CD14-positive monocyte (primary cell): ENCODE results near the gene RNF10. TPM values are rescaled to one million over a fixed set of nuclear protein-coding genes. Genes with fewer than 3 reads are reported as not detected.

ENCODE experiments used
- DNase-seq, 3 donors: peaks; one replicate each; pipeline ENCODE4 v3.0.0-alpha.2; 2011 to 2022
- H2AFZ ChIP-seq: 2 replicates; pipeline ENCODE4 v1.6.0; 2012; ENCODE audit warnings: mild to moderate bottlenecking, low read depth, low read length, inconsistent platforms; ENCODE audit not compliant: insufficient read depth, poor library complexity, severe bottlenecking
- H3K27ac ChIP-seq, 2 donors: 1 replicate in 1 of 2; 2 replicates in 1 of 2; pipeline ENCODE4 v1.5.1; 2012 to 2013; ENCODE audit warnings: low read length in 2 of 2, control low read depth in 1 of 2, inconsistent platforms in 1 of 2, low read depth in 1 of 2, mild to moderate bottlenecking in 1 of 2
- H3K27me3 ChIP-seq, 2 donors: one replicate each; pipeline versions ENCODE4 v1.6.0 to v1.6.1; 2011 to 2013; ENCODE audit warnings: low read length in 2 of 2; ENCODE audit not compliant: control insufficient read depth in 2 of 2, insufficient read depth in 2 of 2
- H3K36me3 ChIP-seq, 2 donors: replicated peaks in 1 of 2; 1 replicate in 1 of 2; 2 replicates in 1 of 2; pipeline versions ENCODE4 v1.5.1 to v1.6.1; 2012 to 2013; ENCODE audit warnings: low read length in 2 of 2, control low read depth in 1 of 2, inconsistent platforms in 1 of 2, mild to moderate bottlenecking in 1 of 2; ENCODE audit not compliant: insufficient read depth in 2 of 2, control insufficient read depth in 1 of 2
- H3K4me1 ChIP-seq, 2 donors: 1 replicate in 1 of 2; 2 replicates in 1 of 2; pipeline versions ENCODE4 v1.5.1 to v1.6.1; 2012 to 2013; ENCODE audit warnings: low read length in 2 of 2, control low read depth in 1 of 2, inconsistent platforms in 1 of 2, mild to moderate bottlenecking in 1 of 2, moderate library complexity in 1 of 2; ENCODE audit not compliant: insufficient read depth in 2 of 2, control insufficient read depth in 1 of 2
- H3K4me2 ChIP-seq: replicated peaks from 2 replicates; pipeline ENCODE3; 2012; ENCODE audit warnings: low read length, moderate library complexity, mild to moderate bottlenecking; ENCODE audit not compliant: poor library complexity, severe bottlenecking; ENCODE audit errors: extremely low read depth
- H3K4me3 ChIP-seq, 3 experiments: fragments of 200-600 bp in 1 of 3; sonication (generic) in 1 of 3; replicated peaks in 1 of 3; 1 replicate in 2 of 3; 2 replicates in 1 of 3; pipeline ENCODE4 v1.5.1; 2011 to 2013; ENCODE audit warnings: low read length in 3 of 3, mild to moderate bottlenecking in 3 of 3, control low read depth in 2 of 3, low read depth in 2 of 3, inconsistent platforms in 1 of 3, moderate library complexity in 1 of 3
- H3K79me2 ChIP-seq: 2 replicates; pipeline ENCODE4 v1.6.0; 2012; ENCODE audit warnings: mild to moderate bottlenecking, control low read depth, inconsistent platforms, low read length, moderate library complexity; ENCODE audit not compliant: insufficient read depth
- H3K9ac ChIP-seq: 2 replicates; pipeline ENCODE4 v1.6.0; 2017; ENCODE audit warnings: low read length, mild to moderate bottlenecking; ENCODE audit not compliant: insufficient read depth, poor library complexity, severe bottlenecking
- H3K9me3 ChIP-seq, 2 donors: replicated peaks in 1 of 2; 1 replicate in 1 of 2; 2 replicates in 1 of 2; pipeline versions ENCODE4 v1.5.1 to v1.6.1; 2012 to 2013; ENCODE audit warnings: low read length in 2 of 2, control low read depth in 1 of 2; ENCODE audit not compliant: control insufficient read depth in 1 of 2, insufficient read depth in 1 of 2
- H4K20me1 ChIP-seq: 2 replicates; pipeline ENCODE4 v1.6.0; 2012; ENCODE audit warnings: mild to moderate bottlenecking, low read length, control low read depth, moderate library complexity; ENCODE audit not compliant: insufficient read depth
- H3K27ac Mint-ChIP-seq, 7 donors: one replicate each; pipeline ENCODE4 v1.8.0; 2020; ENCODE audit warnings: mild to moderate bottlenecking in 7 of 7, mixed read lengths in 7 of 7, moderate library complexity in 6 of 7, inconsistent platforms in 2 of 7
- H3K27me3 Mint-ChIP-seq, 3 donors: one replicate each; pipeline ENCODE4 v1.8.0; 2021 to 2022; ENCODE audit warnings: low read depth in 3 of 3, mild to moderate bottlenecking in 3 of 3, mixed read lengths in 3 of 3, moderate library complexity in 3 of 3, inconsistent platforms in 1 of 3
- H3K36me3 Mint-ChIP-seq, 2 donors: one replicate each; pipeline ENCODE4 v1.8.0; 2020; ENCODE audit warnings: mixed read lengths in 2 of 2, inconsistent platforms in 1 of 2, mild to moderate bottlenecking in 1 of 2
- H3K4me1 Mint-ChIP-seq: one replicate; pipeline ENCODE4 v1.8.0; 2020; ENCODE audit warnings: mild to moderate bottlenecking, mixed read lengths
- H3K4me3 Mint-ChIP-seq, 2 donors: one replicate each; pipeline ENCODE4 v1.8.0; 2020; ENCODE audit warnings: mild to moderate bottlenecking in 2 of 2, mixed read lengths in 2 of 2, moderate library complexity in 1 of 2
- H3K9me3 Mint-ChIP-seq, 7 donors: one replicate each; pipeline ENCODE4 v1.8.0; 2020 to 2022; ENCODE audit warnings: mixed read lengths in 7 of 7, mild to moderate bottlenecking in 6 of 7, moderate library complexity in 6 of 7, inconsistent platforms in 2 of 7
- CTCF ChIP-seq: fragments of 200-600 bp; IDR thresholded peaks from one replicate; pipeline ENCODE4 v1.8.0; 2022; ENCODE audit warnings: antibody characterized with exemption, mild to moderate bottlenecking
- WGBS: methylation state at CpG from one replicate; pipeline ENCODE4 v1.1.5; 2013; ENCODE audit warnings: missing lambda C conversion rate; ENCODE audit not compliant: insufficient coverage; 5-methylcytosine and 5-hydroxymethylcytosine counted together
- intact Hi-C, 2 donors: fragments of 100-400 bp; cut with micrococcal nuclease; formaldehyde crosslinking; loops; one replicate each; pipeline versions ENCODE4 v1.15.0 to v1.15.1; 2023
- polyA plus RNA-seq, 3 donors: library from polyadenylated mRNA; depleted of rRNA in 1 of 3; unstranded in 2 of 3; stranded (reverse) in 1 of 3; fragments of 300-500 nt in 2 of 3; fragments of >200 nt in 1 of 3; fragmentation: Illumina TruSeq in 2 of 3; gene quantifications; 1 replicate in 2 of 3; 2 replicates in 1 of 3; pipeline ENCODE4 v1.2.3, GENCODE V29; 2012 to 2021

The RNF10 gene
- polyA plus RNA-seq, 3 donors, result 62.4 to 178 (median 106) TPM

GRCh38 chr12:120590741-120591407 lies 56.7 kb downstream of the RNF10 start:
- Histone ChIP-seq H3K27me3 (peaks cover 0 to 2% of the 10 kb centered on the region in 2 donors), H3K9me3 (no peaks in the 10 kb centered on the region), H4K20me1 (no peaks in the 10 kb centered on the region), H3K27ac (no peak overlapping the region), H3K36me3 (no peaks in the 10 kb centered on the region), H3K4me3 (no peak overlapping the region), H3K4me1 (peaks cover 4 to 9% of the 10 kb centered on the region in 2 donors), H3K9ac (no peak overlapping the region), H2AFZ (no peak overlapping the region), H3K4me2 (no peak overlapping the region), H3K79me2 (no peaks in the 10 kb centered on the region)
- no CpG with 5 or more reads among the region's 6 CpGs for WGBS
- peaks cover 9% of the 10 kb centered on the region for H3K4me1 Mint-ChIP-seq
- intact Hi-C loops, result no loop called here
- H3K4me3 Mint-ChIP-seq, result no peak overlapping the region
- H3K27me3 Mint-ChIP-seq, result peaks cover 8 to 15% (median 9%) of the 10 kb centered on the region in 3 donors
- no peak overlapping the region for H3K27ac Mint-ChIP-seq
- no peaks in the 10 kb centered on the region for H3K36me3 Mint-ChIP-seq
- H3K9me3 Mint-ChIP-seq, result no peaks in the 10 kb centered on the region
- no peak for TF ChIP-seq CTCF
- no peak for DNase-seq

- H3K27me3 Mint-ChIP-seq, result peaks cover 4 to 5% (median 4%) of the 10 kb centered on the region in 3 donors
- Histone ChIP-seq H3K9ac (no peak overlapping the region), H3K9me3 (no peaks in the 10 kb centered on the region), H2AFZ (peak overlapping the region; percentile 41), H3K4me1 (peaks cover 4 to 9% of the 10 kb centered on the region in 2 donors), H3K79me2 (no peaks in the 10 kb centered on the region), H3K27me3 (no peaks in the 10 kb centered on the region), H4K20me1 (no peaks in the 10 kb centered on the region), H3K4me2 (no peak overlapping the region), H3K36me3 (no peaks in the 10 kb centered on the region), H3K4me3 (no peak overlapping the region), H3K27ac (no peak overlapping the region)
- peak in 1 of 3 donors; percentile 26 for DNase-seq
- H3K27ac Mint-ChIP-seq, result peak overlapping the region in 1 of 7 donors; percentile 11
- WGBS, result 13% methylated on average over 4 of the region's 8 CpGs
- H3K4me1 Mint-ChIP-seq, result peaks cover 9% of the 10 kb centered on the region
- intact Hi-C loops, result loop anchor here in 1 of 2 donors (2.0 kb wide), 1 partner anchor 26 kb away; no protein-coding TSS in a partner anchor
- H3K36me3 Mint-ChIP-seq, result no peaks in the 10 kb centered on the region
- TF ChIP-seq CTCF, result no peak
- no peak overlapping the region for H3K4me3 Mint-ChIP-seq
- no peaks in the 10 kb centered on the region for H3K9me3 Mint-ChIP-seq
Measured at GRCh38 chr12:120592121-120593049, 58.2 kb downstream of the RNF10 start.
